Heart left ventricle (tissue), 16 donors: ENCODE results near the gene TNPO2. TPM values are rescaled to one million over a fixed set of nuclear protein-coding genes. Genes with fewer than 3 reads are reported as not detected.

Experiments used
- ATAC-seq, 4 donors: fragments of 200-7000 bp; cut with Tn5 transposase; one replicate each; pipeline ENCODE4 v1.9.1; 2020 to 2022; ENCODE audit warnings: moderate library complexity in 4 of 4, mild to moderate bottlenecking in 3 of 4, moderate number of reproducible peaks in 1 of 4
- DNase-seq, 5 donors: peaks; one replicate each; pipeline ENCODE4 v3.0.0-alpha.2; 2020
- H3K27ac ChIP-seq, 12 donors: fragments of 200-600 bp; sonication (generic) in 4 of 12; one replicate each; pipeline versions ENCODE4 v1.5.0 to v1.8.0; 2016 to 2022; ENCODE audit warnings: mild to moderate bottlenecking in 2 of 12
- H3K27me3 ChIP-seq, 9 donors: fragments of 200-600 bp; sonication (generic) in 2 of 9; one replicate each; pipeline versions ENCODE4 v1.5.1 to v1.8.0; 2016 to 2022; ENCODE audit warnings: mild to moderate bottlenecking in 3 of 9
- H3K36me3 ChIP-seq, 9 donors: fragments of 200-600 bp; sonication (generic) in 2 of 9; one replicate each; pipeline versions ENCODE4 v1.5.0 to v1.8.0; 2018 to 2022; ENCODE audit warnings: mild to moderate bottlenecking in 2 of 9
- H3K4me1 ChIP-seq, 12 donors: fragments of 200-600 bp; sonication (generic) in 4 of 12; one replicate each; pipeline versions ENCODE4 v1.5.0 to v1.8.0; 2016 to 2022; ENCODE audit warnings: mild to moderate bottlenecking in 3 of 12
- H3K4me3 ChIP-seq, 12 donors: fragments of 200-600 bp; sonication (generic) in 4 of 12; one replicate each; pipeline versions ENCODE4 v1.5.0 to v1.8.0; 2017 to 2022; ENCODE audit warnings: mild to moderate bottlenecking in 9 of 12, moderate library complexity in 4 of 12
- H3K9me3 ChIP-seq, 12 donors: fragments of 200-600 bp; sonication (generic) in 4 of 12; one replicate each; pipeline versions ENCODE4 v1.5.0 to v1.8.0; 2016 to 2022; ENCODE audit warnings: mild to moderate bottlenecking in 1 of 12
- CTCF ChIP-seq, 12 donors: fragments of 200-600 bp; sonication (generic) in 4 of 12; IDR thresholded peaks; one replicate each; pipeline versions ENCODE4 v1.5.0 to v1.8.0; 2018 to 2022; ENCODE audit warnings: antibody characterized with exemption in 12 of 12, mild to moderate bottlenecking in 5 of 12
- POLR2A ChIP-seq, 2 donors: fragments of 450-650 bp; IDR thresholded peaks; one replicate each; pipeline ENCODE4 v1.6.1; 2017; ENCODE audit warnings: antibody characterized with exemption in 2 of 2, mild to moderate bottlenecking in 2 of 2, moderate library complexity in 2 of 2
- WGBS, 4 donors: extraction: QIAGEN DNeasy Blood & Tissue Kit in 2 of 4; methylation state at CpG; one replicate each; pipeline versions ENCODE4 v1.1.5 to v1.1.7; 2013 to 2018; 5-methylcytosine and 5-hydroxymethylcytosine counted together
- intact Hi-C, 10 donors: fragments of 100-400 bp; cut with DNase I; formaldehyde crosslinking; loops; one replicate each; pipeline versions ENCODE4 v1.11.1 to v1.14.2; 2022
- polyA plus RNA-seq, 2 donors: library from polyadenylated mRNA; stranded (reverse); fragments of 200-250 nt; gene quantifications; one replicate each; pipeline ENCODE4 v1.2.3, GENCODE V29; 2013
- total RNA-seq, 9 donors: library from RNA; depleted of rRNA in 2 of 9; stranded (reverse); fragments of >200 nt in 2 of 9; fragmentation: NEBNext Ultra II Directional in 3 of 9; extraction: Animal tissue kit (Norgen Biotek cat#: 25700) in 3 of 9; gene quantifications; one replicate each; pipeline versions ENCODE4 v1.1.0 to v1.2.4, GENCODE V29; 2016 to 2023
- donor health status: ischemic (EF 13 %, LVEDD 7.1; RV severe dilation, severe dysfunction).
- donor health status: healthy with polysubstance abuse.
- donor health status: DM: no; HTN: yes; CAD: no.
- donor health status: DM: no; HTN: no; CAD: no.
- donor health status: ischemic (EF 25% LVEDD 6.9; RV normal size, moderate dysfunction).
- donor health status: ischemic (EF 25% LVEDD 5.7; RV mildly dilated, moderate dysfunction).
- donor health status: healthy.
- donor health status: DM: yes; HTN: yes; CAD: no.
- donor health status: ischemic (EF 35%, LVEDD 5.7; RV mildly dilated, moderate dysfunction).
- donor health status: nonischemic (EF 11% LVEDD 7.7; RV severe dilation, severe dysfunction).
- donor health status: DM: yes; HTN: yes; CAD: no.
- donor health status: PGD.
- donor health status: ischemic (EF 29% LVEDD 5.4; RV normal size, mild dysfunction).
- donor health status: nonischemic (EF 23%, LVEDD 6.1; RV moderate dilation, normal function).

TNPO2 gene
- total and polyA plus RNA-seq, 11 donors, result 18.0 to 57.4 (median 37.0) TPM

DNA sequence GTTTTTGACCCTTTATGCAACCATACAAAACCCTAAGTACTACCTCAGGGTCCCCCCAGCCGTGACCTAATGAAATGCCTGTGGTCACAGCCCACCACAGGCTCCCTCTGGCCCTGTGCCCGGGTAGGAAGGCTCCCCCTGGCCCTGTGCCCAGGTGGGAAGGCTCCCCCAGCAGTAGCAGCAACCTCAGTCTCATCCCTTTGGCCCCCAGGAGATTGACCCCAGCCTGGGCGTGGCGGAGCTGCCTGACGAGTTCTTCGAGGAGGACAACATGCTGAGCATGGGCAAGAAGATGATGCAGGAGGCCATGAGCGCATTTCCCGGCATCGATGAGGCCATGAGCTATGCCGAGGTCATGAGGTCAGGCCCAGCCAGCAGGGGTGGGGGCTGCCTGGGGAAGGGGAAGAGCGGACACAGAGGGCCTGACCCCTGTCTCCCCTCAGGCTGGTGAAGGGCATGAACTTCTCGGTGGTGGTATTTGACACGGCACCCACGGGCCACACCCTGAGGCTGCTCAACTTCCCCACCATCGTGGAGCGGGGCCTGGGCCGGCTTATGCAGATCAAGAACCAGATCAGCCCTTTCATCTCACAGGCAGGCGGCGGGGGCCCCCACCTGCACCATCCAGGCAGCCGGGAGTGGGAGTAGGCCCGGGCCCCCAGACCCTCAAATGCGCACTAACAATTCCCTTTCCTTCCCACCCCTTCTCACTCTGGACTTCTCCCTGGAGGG is 21.6 kb upstream of the TNPO2 start:
- no peak overlapping the region for H3K4me3 ChIP-seq
- ATAC-seq (no peak), DNase-seq (no peak)
- no peak overlapping the region for H3K27ac ChIP-seq
- H3K9me3 ChIP-seq, result peaks cover 0 to 12% (median 0%) of the 10 kb centered on the region in 12 donors
- WGBS, 4 donors, result 79 to 87% (median 86%) methylated on average over 20 to 22 of the region's 22 CpGs
- H3K36me3 ChIP-seq, result peaks cover 0 to 71% (median 61%) of the 10 kb centered on the region in 9 donors
- intact Hi-C loops, result no loop called here
- peaks cover 0 to 6% (median 3%) of the 10 kb centered on the region in 9 donors for H3K27me3 ChIP-seq
- TF ChIP-seq CTCF (IDR thresholded peaks at IDR 0.05) (no peak), POLR2A (IDR thresholded peaks at IDR 0.05) (no peak)
- H3K4me1 ChIP-seq, result no peaks in the 10 kb centered on the region

DNA sequence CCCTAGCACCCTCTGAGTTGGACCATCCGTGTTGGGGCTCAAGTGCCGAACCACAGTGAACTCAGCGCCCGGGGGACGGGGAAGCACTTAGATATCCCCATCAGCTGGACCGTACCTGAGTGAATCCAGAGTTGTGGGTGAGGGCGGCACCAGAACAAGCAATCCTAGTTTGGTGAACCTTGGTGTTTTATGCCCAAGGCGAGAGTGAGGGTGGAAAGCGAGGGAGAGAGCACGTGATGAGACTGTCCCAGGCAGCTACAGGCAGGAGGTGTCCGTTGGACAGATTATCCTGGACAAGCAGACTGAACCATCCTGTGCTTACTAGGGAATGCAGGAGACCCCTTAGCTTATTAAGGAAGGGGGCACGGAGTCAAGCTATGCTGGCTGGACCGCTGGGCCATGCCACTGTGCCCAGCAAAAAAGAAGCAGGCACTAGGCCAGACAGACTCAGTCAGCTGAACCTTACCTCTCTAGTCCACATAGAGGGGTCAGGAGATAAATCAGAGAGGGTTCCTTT is 14.2 kb upstream of the TNPO2 start:
- ATAC-seq (no peak), DNase-seq (no peak)
- H3K36me3 ChIP-seq, result peaks cover 0 to 42% (median 38%) of the 10 kb centered on the region in 9 donors
- intact Hi-C loops, result loop anchor here in 2 of 10 donors (1.0 to 2.0 kb wide), 2 partner anchors 15 to 37 kb away; partner anchors contain the start of genes HOOK2 (in 1 of the 2) and TNPO2 (in 1 of the 2)
- H3K27me3 ChIP-seq, result no peaks in the 10 kb centered on the region
- H3K4me3 ChIP-seq, result peak overlapping the region; percentile 64 to 96 (median 81)
- peaks cover 6 to 37% (median 28%) of the 10 kb centered on the region in 12 donors for H3K4me1 ChIP-seq
- H3K27ac ChIP-seq, result peak overlapping the region in 8 of 12 donors; percentile 84 to 97 (median 94)
- no peaks in the 10 kb centered on the region for H3K9me3 ChIP-seq
- WGBS, 4 donors, result 12 to 13% (median 12%) methylated on average over 11 to 13 of the region's 13 CpGs
- TF ChIP-seq CTCF (IDR thresholded peaks at IDR 0.05) (no peak), POLR2A (IDR thresholded peaks at IDR 0.05) (no peak)

DNA sequence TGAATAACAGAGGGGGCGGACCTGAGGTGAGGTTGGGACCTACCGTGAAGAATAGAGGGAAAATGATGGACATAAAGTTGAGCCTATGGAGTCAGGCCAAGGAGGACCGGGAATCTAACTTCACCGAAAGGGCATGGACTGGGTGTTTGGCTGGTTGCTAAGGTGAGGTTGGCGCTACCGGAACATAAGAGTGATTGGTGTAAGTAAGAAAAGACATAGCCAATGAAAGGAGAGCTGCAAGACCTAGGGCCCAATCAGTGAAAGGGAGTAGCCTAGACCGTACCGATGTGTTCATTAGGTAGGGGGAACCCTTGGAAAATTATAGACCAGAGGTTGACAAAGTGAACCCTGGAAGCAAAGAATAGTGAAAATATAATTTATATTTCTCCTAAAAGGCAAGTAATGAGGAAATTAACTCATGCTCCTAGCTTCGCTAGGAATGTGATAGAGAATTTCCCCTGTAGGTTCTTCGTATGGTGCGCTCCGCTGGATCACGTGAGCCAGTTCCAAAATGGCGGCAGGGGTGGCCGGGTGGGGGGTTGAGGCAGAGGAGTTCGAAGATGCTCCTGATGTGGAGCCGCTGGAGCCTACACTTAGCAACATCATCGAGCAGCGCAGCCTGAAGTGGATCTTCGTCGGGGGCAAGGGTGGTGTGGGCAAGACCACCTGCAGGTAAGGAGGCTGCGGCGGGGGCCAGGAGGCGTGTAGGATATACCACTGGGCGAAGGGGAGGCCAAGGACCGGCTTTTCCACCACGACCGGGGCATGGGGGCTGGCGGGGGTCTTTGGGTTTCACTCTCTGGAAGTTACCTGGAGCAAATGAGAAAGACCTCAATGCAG is 13.5 kb upstream of the TNPO2 start, which contains the start of gene GET3:
Gene GET3, plus strand, starts transcription at position 503 of the 840 bp plus-strand sequence. Its CDS starts 9 bp downstream, at position 512.
- peak within 1 kb of the TSS; percentile 64 to 99 (median 94) for H3K27ac ChIP-seq
- peak within 1 kb of the TSS; percentile 64 to 96 (median 81) for H3K4me3 ChIP-seq
- DNase-seq, result peak; percentile 85 to 97 (median 94)
- TF ChIP-seq CTCF (IDR thresholded peaks at IDR 0.05) (no peak), POLR2A (IDR thresholded peaks at IDR 0.05) (peak in 1 of 2 donors; percentile 38)
- intact Hi-C loops, result loop anchor here in 2 of 10 donors (1.0 to 2.0 kb wide), 2 partner anchors 14 to 38 kb away; partner anchors contain the start of genes HOOK2 (in 1 of the 2) and TNPO2 (in 1 of the 2)
- H3K4me1 ChIP-seq, result peaks cover 6 to 44% (median 34%) of the 10 kb centered on the region in 12 donors
- peak; percentile 87 to 94 (median 92) for ATAC-seq
- H3K36me3 ChIP-seq, result peaks cover 0 to 37% (median 33%) of the 10 kb centered on the region in 9 donors
- 0 to 1% (median 0%) methylated on average over 26 to 29 of the region's 29 CpGs for WGBS, 4 donors
- no peaks in the 10 kb centered on the region for H3K27me3 ChIP-seq
- H3K9me3 ChIP-seq, result no peaks in the 10 kb centered on the region
